GM23338 (cell line): ENCODE measurements around the gene SUGCT. TPM values are rescaled to one million over a fixed set of nuclear protein-coding genes. Genes with fewer than 3 reads are reported as not detected.

ENCODE experiments used
- ATAC-seq: fragments of 200-7000 bp; cut with Tn5 transposase; 3 replicates; pipeline ENCODE4 v1.9.1; 2020
- DNase-seq: peaks from one replicate; pipeline ENCODE4 v3.0.0-alpha.2; 2015; ENCODE audit warnings: low spot score
- H2AFZ ChIP-seq: fragments of 200-600 bp; sonication (generic); 2 replicates; pipeline ENCODE4 v1.8.0; 2016; ENCODE audit warnings: antibody characterized with exemption, mild to moderate bottlenecking, moderate library complexity
- H3F3A ChIP-seq: fragments of 200-600 bp; sonication (generic); replicated peaks from 2 replicates; pipeline ENCODE4 v1.8.0; 2017; ENCODE audit warnings: antibody characterized with exemption, mixed run types, low read depth
- H3K27ac ChIP-seq: fragments of 200-600 bp; sonication (generic); 2 replicates; pipeline ENCODE4 v1.6.1; 2016; ENCODE audit warnings: low read depth
- H3K27me3 ChIP-seq: fragments of 200-600 bp; sonication (generic); 2 replicates; pipeline ENCODE4 v1.8.0; 2016; ENCODE audit warnings: mild to moderate bottlenecking, mixed run types, moderate library complexity; ENCODE audit not compliant: insufficient read depth
- H3K36me3 ChIP-seq: fragments of 200-600 bp; sonication (generic); 2 replicates; pipeline ENCODE4 v1.8.0; 2016; ENCODE audit warnings: mild to moderate bottlenecking; ENCODE audit not compliant: insufficient read depth
- H3K4me1 ChIP-seq: fragments of 200-600 bp; sonication (generic); 2 replicates; pipeline ENCODE4 v1.8.0; 2016; ENCODE audit warnings: mild to moderate bottlenecking, moderate library complexity; ENCODE audit not compliant: insufficient read depth
- H3K4me2 ChIP-seq: fragments of 200-600 bp; sonication (generic); 2 replicates; pipeline ENCODE4 v1.7.1; 2017; ENCODE audit warnings: mixed run types
- H3K4me3 ChIP-seq: fragments of 200-600 bp; sonication (generic); 2 replicates; pipeline ENCODE4 v1.6.1; 2016; ENCODE audit warnings: mixed run types
- H3K79me2 ChIP-seq: fragments of 200-600 bp; sonication (generic); replicated peaks from 2 replicates; pipeline ENCODE4 v1.8.0; 2017; ENCODE audit warnings: mild to moderate bottlenecking; ENCODE audit not compliant: insufficient read depth
- H3K9me2 ChIP-seq: fragments of 200-600 bp; sonication (generic); 2 replicates; pipeline ENCODE4 v1.8.0; 2017; ENCODE audit not compliant: insufficient read depth
- H4K20me1 ChIP-seq: fragments of 200-600 bp; sonication (generic); replicated peaks from 2 replicates; pipeline ENCODE4 v1.8.0; 2017; ENCODE audit warnings: mild to moderate bottlenecking; ENCODE audit not compliant: insufficient read depth
- H3K27ac Mint-ChIP-seq: 2 replicates; pipeline ENCODE4 v1.8.0; 2020; ENCODE audit warnings: inconsistent platforms, mild to moderate bottlenecking, moderate library complexity, mixed read lengths
- H3K27me3 Mint-ChIP-seq: 3 replicates; pipeline ENCODE4 v1.8.0; 2022; ENCODE audit warnings: low read depth, mild to moderate bottlenecking, moderate library complexity, mixed read lengths, inconsistent platforms; ENCODE audit not compliant: insufficient read depth, poor library complexity
- H3K36me3 Mint-ChIP-seq: 3 replicates; pipeline ENCODE4 v1.8.0; 2021; ENCODE audit warnings: low read depth, mild to moderate bottlenecking, inconsistent platforms, moderate library complexity, mixed read lengths
- H3K4me1 Mint-ChIP-seq: 3 replicates; pipeline ENCODE4 v1.8.0; 2020; ENCODE audit warnings: mild to moderate bottlenecking, inconsistent platforms, mixed read lengths
- H3K4me3 Mint-ChIP-seq: 3 replicates; pipeline ENCODE4 v1.8.0; 2021; ENCODE audit warnings: moderate library complexity, mild to moderate bottlenecking, inconsistent platforms, mixed read lengths
- H3K9me3 Mint-ChIP-seq: 3 replicates; pipeline ENCODE4 v1.8.0; 2020; ENCODE audit warnings: moderate library complexity, mild to moderate bottlenecking, inconsistent platforms, mixed read lengths
- CREB1 ChIP-seq: fragments of 250-450 bp; sonication (Bioruptor Pico); IDR thresholded peaks from 2 replicates; pipeline ENCODE4 v1.5.0; 2020; ENCODE audit warnings: low read depth, mild to moderate bottlenecking, moderate library complexity
- CTCF ChIP-seq, 2 experiments: fragments of 200-600 bp in 1 of 2; sonication (generic) in 1 of 2; conservative IDR thresholded peaks; 2 replicates each; pipeline versions ENCODE4 v1.5.1 to v1.6.1; 2016 to 2017; ENCODE audit warnings: antibody characterized with exemption in 2 of 2, low read depth in 2 of 2, mild to moderate bottlenecking in 2 of 2, moderate library complexity in 1 of 2
- ETS1 ChIP-seq: IDR thresholded peaks from 2 replicates; pipeline ENCODE4 v1.6.1; 2016; ENCODE audit warnings: antibody characterized with exemption
- EZH2 ChIP-seq: fragments of 200-600 bp; sonication (generic); IDR thresholded peaks from one replicate; pipeline ENCODE4 v1.8.0; 2017; ENCODE audit warnings: antibody characterized with exemption, mild to moderate bottlenecking, low read depth; ENCODE audit not compliant: unreplicated experiment
- EZH2phosphoT487 ChIP-seq: fragments of 200-600 bp; sonication (generic); IDR thresholded peaks from one replicate; pipeline ENCODE4 v1.8.1; 2018; ENCODE audit warnings: antibody characterized with exemption; ENCODE audit not compliant: unreplicated experiment
- JUNB ChIP-seq: IDR thresholded peaks from one replicate; pipeline ENCODE4 v1.6.1; 2016; ENCODE audit warnings: antibody characterized with exemption; ENCODE audit not compliant: unreplicated experiment
- NANOG ChIP-seq: IDR thresholded peaks from 2 replicates; pipeline ENCODE4 v1.6.1; 2016; ENCODE audit warnings: antibody characterized with exemption, borderline replicate concordance
- POLR2AphosphoS5 ChIP-seq: IDR thresholded peaks from 2 replicates; pipeline ENCODE4 v1.6.1; 2016; ENCODE audit warnings: antibody characterized with exemption, low read depth
- REST ChIP-seq: IDR thresholded peaks from one replicate; pipeline ENCODE4 v1.6.1; 2018; ENCODE audit warnings: antibody characterized with exemption; ENCODE audit not compliant: unreplicated experiment
- STAT1 ChIP-seq: IDR thresholded peaks from one replicate; pipeline ENCODE4 v1.6.1; 2016; ENCODE audit warnings: antibody characterized with exemption; ENCODE audit not compliant: unreplicated experiment
- ZNF114 ChIP-seq: fragments of 250-450 bp; sonication (Bioruptor Pico); IDR thresholded peaks from 2 replicates; pipeline ENCODE4 v1.5.0; 2020; ENCODE audit warnings: mild to moderate bottlenecking, moderate library complexity
- ZNF331 ChIP-seq: fragments of 250-450 bp; sonication (Bioruptor Pico); IDR thresholded peaks from 2 replicates; pipeline ENCODE4 v1.5.0; 2020; ENCODE audit warnings: low read depth, mild to moderate bottlenecking, moderate library complexity
- ZNF462 ChIP-seq: fragments of 250-450 bp; sonication (Bioruptor Pico); IDR thresholded peaks from 2 replicates; pipeline ENCODE4 v1.5.0; 2020; ENCODE audit warnings: mild to moderate bottlenecking, moderate library complexity
- polyA plus RNA-seq: library from polyadenylated mRNA; unstranded; fragments of >200 nt; fragmentation: Nextera tagmentation; extraction: Ambion mirVana; gene quantifications from 2 replicates; pipeline ENCODE4 v1.2.1, GENCODE V29; 2016
- total RNA-seq: library from RNA; depleted of rRNA; stranded (reverse); fragments of >200 nt; shearing (Covaris generic); gene quantifications from 2 replicates; pipeline ENCODE4 v1.2.3, GENCODE V29; 2014

The SUGCT gene
- total and polyA plus RNA-seq, 2 experiments from 2014 or later: 4.2 to 5.6 TPM

- no peak for ATAC-seq
- no peaks in the 10 kb centered on the region for H3K4me1 ChIP-seq
- no peak overlapping the region for H3K27ac ChIP-seq
- no peaks in the 10 kb centered on the region for H4K20me1 ChIP-seq
- no peaks in the 10 kb centered on the region for H3K36me3 ChIP-seq
- TF ChIP-seq EZH2: no peak
- TF ChIP-seq ETS1: no peak
- no peak for TF ChIP-seq NANOG
- TF ChIP-seq STAT1: no peak
- no peak for TF ChIP-seq EZH2phosphoT487
- no peak for TF ChIP-seq JUNB
- no peak for TF ChIP-seq CREB1 (CRISPR knock-in tag)
- no peak for TF ChIP-seq ZNF114 (CRISPR knock-in tag)
- no peak for TF ChIP-seq REST
- TF ChIP-seq CTCF (conservative IDR thresholded peaks at IDR 0.05; ENCODE audit: low read depth in 2 of 2): no peak
- no peak for TF ChIP-seq POLR2AphosphoS5
- TF ChIP-seq ZNF331 (CRISPR knock-in tag): no peak
- TF ChIP-seq ZNF462 (CRISPR knock-in tag): no peak
- no peak overlapping the region for H2AFZ ChIP-seq
- Mint-ChIP-seq H3K4me1 (no peaks in the 10 kb centered on the region), H3K9me3 (no peaks in the 10 kb centered on the region), H3K36me3 (no peaks in the 10 kb centered on the region), H3K27ac (no peak overlapping the region), H3K27me3 (no peaks in the 10 kb centered on the region), H3K4me3 (no peak overlapping the region)
- H3F3A ChIP-seq: no peaks in the 10 kb centered on the region
- no peaks in the 10 kb centered on the region for H3K27me3 ChIP-seq
- no peak for DNase-seq
- peaks cover 6% of the 10 kb centered on the region; the same call in 1 of the 2 replicates for H3K9me2 ChIP-seq
- H3K79me2 ChIP-seq: no peaks in the 10 kb centered on the region
- H3K4me3 ChIP-seq: no peak overlapping the region
- H3K4me2 ChIP-seq: no peak overlapping the region
Measured at GRCh38 chr7:40394400-40394799, 259.6 kb downstream of the SUGCT start.
